Testis (tissue), 3 donors: Measurements from ENCODE around the gene PLCL1. TPM values are rescaled to one million over a fixed set of nuclear protein-coding genes. Genes with fewer than 3 reads are reported as not detected.

Experiments used
- DNase-seq: peaks from one replicate; pipeline ENCODE4 v3.0.0-alpha.2; 2019
- H3K27ac ChIP-seq, 2 donors: fragments of 200-600 bp; sonication (generic); one replicate each; pipeline ENCODE4 v1.5.1; 2019
- H3K27me3 ChIP-seq: fragments of 200-600 bp; sonication (generic); one replicate; pipeline ENCODE4 v1.5.1; 2019
- H3K36me3 ChIP-seq: fragments of 200-600 bp; sonication (generic); one replicate; pipeline ENCODE4 v1.5.1; 2017; ENCODE audit warnings: low read depth; ENCODE audit errors: missing control alignments
- H3K4me1 ChIP-seq: fragments of 200-600 bp; sonication (generic); one replicate; pipeline ENCODE4 v1.5.1; 2019
- H3K4me3 ChIP-seq, 2 donors: fragments of 200-600 bp; sonication (generic); one replicate each; pipeline ENCODE4 v1.5.1; 2017 to 2019
- H3K9me3 ChIP-seq: fragments of 200-600 bp; sonication (generic); one replicate; pipeline ENCODE4 v1.5.1; 2017
- CTCF ChIP-seq, 3 experiments: fragments of 450-650 bp in 2 of 3; fragments of 200-600 bp in 1 of 3; sonication (generic) in 1 of 3; IDR thresholded peaks; one replicate each; pipeline ENCODE4 v1.5.1; 2016 to 2019; ENCODE audit warnings: antibody characterized with exemption in 3 of 3, mild to moderate bottlenecking in 2 of 3, moderate library complexity in 1 of 3
- POLR2A ChIP-seq: fragments of 450-650 bp; IDR thresholded peaks from one replicate; pipeline ENCODE4 v1.6.1; 2017; ENCODE audit warnings: antibody characterized with exemption, mild to moderate bottlenecking, moderate library complexity
- WGBS, 2 donors: methylation state at CpG; one replicate each; pipeline ENCODE4 v1.1.5; 2018; 5-methylcytosine and 5-hydroxymethylcytosine counted together
- intact Hi-C: fragments of 100-400 bp; cut with DNase I; formaldehyde crosslinking; loops from one replicate; pipeline ENCODE4 v1.15.1; 2023; ENCODE audit warnings: low total_unique reads
- polyA plus RNA-seq: library from polyadenylated mRNA; stranded (reverse); fragments of 350-450 nt; fragmentation: Illumina TruSeq; extraction: RNeasy Lipid Tissue Mini Kit (QIAGEN cat#74804); gene quantifications from one replicate; pipeline ENCODE4 v1.2.3, GENCODE V29; 2014; ENCODE audit warnings: low read depth, low replicate concordance; ENCODE audit not compliant: insufficient read depth
- total RNA-seq, 2 donors: library from RNA; depleted of rRNA; stranded (reverse); fragments of >200 nt; gene quantifications; one replicate each; pipeline ENCODE4 v1.2.3, GENCODE V29; 2016

The PLCL1 gene
- total and polyA plus RNA-seq, 3 donors from 2014 or later: 2.1 to 2.6 (median 2.4) TPM

- Histone ChIP-seq H3K4me1 (no peaks in the 10 kb centered on the region), H3K36me3 (no peaks in the 10 kb centered on the region), H3K27ac (no peak overlapping the region), H3K27me3 (no peaks in the 10 kb centered on the region), H3K9me3 (no peaks in the 10 kb centered on the region), H3K4me3 (no peak overlapping the region)
- TF ChIP-seq POLR2A (no peak), CTCF (IDR thresholded peaks at IDR 0.05) (no peak)
- intact Hi-C loops: no loop called here
- 93 to 94% methylated on average over 1 of the region's 1 CpG for WGBS, 2 donors
- no peak for DNase-seq
Observed at GRCh38 chr2:198137733-198138132, 333.3 kb downstream of the PLCL1 start.

- intact Hi-C loops: no loop called here
- no peaks in the 10 kb centered on the region for H3K27me3 ChIP-seq
- no peak overlapping the region for H3K4me3 ChIP-seq
- no peaks in the 10 kb centered on the region for H3K9me3 ChIP-seq
- 89 to 90% methylated on average over 2 of the region's 2 CpGs for WGBS, 2 donors
- no peak for TF ChIP-seq POLR2A
- no peak for TF ChIP-seq CTCF (IDR thresholded peaks at IDR 0.05)
- no peaks in the 10 kb centered on the region for H3K4me1 ChIP-seq
- DNase-seq: no peak
- no peak overlapping the region for H3K27ac ChIP-seq
- no peaks in the 10 kb centered on the region for H3K36me3 ChIP-seq
Observed at GRCh38 chr2:198141726-198142125, 337.3 kb downstream of the PLCL1 start.

- 74 to 84% methylated on average over 4 of the region's 4 CpGs for WGBS, 2 donors
- TF ChIP-seq CTCF (IDR thresholded peaks at IDR 0.05) (no peak), POLR2A (no peak)
- no peak for DNase-seq
Observed at GRCh38 chr2:198143156-198143555, 338.8 kb downstream of the PLCL1 start.

GRCh38 chr2:198143793-198144192 lies 339.4 kb downstream of the PLCL1 start:
- Histone ChIP-seq H3K9me3 (no peaks in the 10 kb centered on the region), H3K4me3 (no peak overlapping the region), H3K27ac (no peak overlapping the region), H3K36me3 (no peaks in the 10 kb centered on the region), H3K4me1 (no peaks in the 10 kb centered on the region), H3K27me3 (no peaks in the 10 kb centered on the region)
- TF ChIP-seq POLR2A (no peak), CTCF (IDR thresholded peaks at IDR 0.05) (no peak)
- no peak for DNase-seq
- 65 to 75% methylated on average over 1 of the region's 1 CpG for WGBS, 2 donors
- intact Hi-C loops: no loop called here

More at GRCh38 chr2:198143156-198143555, 338.8 kb downstream of the PLCL1 start:
- no peaks in the 10 kb centered on the region for H3K9me3 ChIP-seq
- intact Hi-C loops: no loop called here
- H3K27ac ChIP-seq: no peak overlapping the region
- no peaks in the 10 kb centered on the region for H3K27me3 ChIP-seq
- no peak overlapping the region for H3K4me3 ChIP-seq
- no peaks in the 10 kb centered on the region for H3K4me1 ChIP-seq
- no peaks in the 10 kb centered on the region for H3K36me3 ChIP-seq

GRCh38 chr2:198144660-198145059 lies 340.3 kb downstream of the PLCL1 start:
- no peaks in the 10 kb centered on the region for H3K36me3 ChIP-seq
- H3K27me3 ChIP-seq: no peaks in the 10 kb centered on the region
- no peak overlapping the region for H3K4me3 ChIP-seq
- H3K27ac ChIP-seq: no peak overlapping the region
- no peaks in the 10 kb centered on the region for H3K9me3 ChIP-seq
- intact Hi-C loops: no loop called here
- no peak for DNase-seq
- 67 to 70% methylated on average over 3 of the region's 3 CpGs for WGBS, 2 donors
- TF ChIP-seq CTCF (IDR thresholded peaks at IDR 0.05) (no peak), POLR2A (no peak)
- H3K4me1 ChIP-seq: no peaks in the 10 kb centered on the region
